ENCODE results near the gene RHD.

The RHD gene

DNA sequence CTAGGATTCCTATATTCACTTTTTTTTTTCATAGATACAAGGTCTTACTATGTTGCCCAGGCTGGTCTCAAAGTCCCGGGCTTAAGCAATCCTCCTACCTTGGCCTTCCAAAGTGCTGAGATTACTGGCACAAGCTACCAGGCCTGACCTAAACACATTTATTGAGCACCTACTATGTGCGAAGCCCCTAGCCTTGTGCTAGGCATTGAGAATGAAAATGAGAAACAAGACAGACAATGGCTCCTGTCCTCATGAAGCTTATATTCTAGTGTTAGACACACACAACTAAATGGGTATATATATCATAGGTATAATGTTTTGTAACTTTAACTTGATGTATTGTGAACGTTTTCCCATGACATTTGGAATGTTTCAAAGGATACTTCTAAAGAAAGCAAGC, 77.3 kb downstream of the RHD start:
- no peaks in the 10 kb centered on the region for H3F3A ChIP-seq (ENCODE audit: insufficient read depth, low read length)
- no peak overlapping the region for H2AFZ ChIP-seq (ENCODE audit: low read length)
- H3K9me2 ChIP-seq (replicated peaks; ENCODE audit: insufficient read depth, low read length) = no peaks in the 10 kb centered on the region
- no peak for TF ChIP-seq CTCF (IDR thresholded peaks at IDR 0.05; ENCODE audit: low read length)
- no peak for TF ChIP-seq EZH2phosphoT487 (IDR thresholded peaks at IDR 0.05; ENCODE audit: low read length)
- no peak for TF ChIP-seq EZH2 (optimal IDR thresholded peaks at IDR 0.05; ENCODE audit: low read depth, low read length)
- H3K9ac ChIP-seq (ENCODE audit: low read length) = no peak overlapping the region
- peaks cover 7% of the 10 kb centered on the region; the same call in 1 of the 2 replicates for H3K36me3 ChIP-seq (replicated peaks; ENCODE audit: insufficient read depth, low read length)
- no peaks in the 10 kb centered on the region for H3K27me3 ChIP-seq (replicated peaks; ENCODE audit: insufficient read depth, low read length)
- no peaks in the 10 kb centered on the region for H4K20me1 ChIP-seq (ENCODE audit: insufficient read depth, low read length)
- DNase-seq = no peak
- H3K4me1 ChIP-seq (ENCODE audit: low read length) = no peaks in the 10 kb centered on the region
- H3K4me3 ChIP-seq (ENCODE audit: low read length) = no peak overlapping the region
- no peak overlapping the region for H3K27ac ChIP-seq (ENCODE audit: low read length)
- peaks cover 18% of the 10 kb centered on the region for H3K79me2 ChIP-seq (ENCODE audit: low read length)
- no peaks in the 10 kb centered on the region for H3K9me3 ChIP-seq (replicated peaks; ENCODE audit: insufficient read depth, low read length)
- H3K4me2 ChIP-seq (ENCODE audit: low read depth, low read length) = no peak overlapping the region

- no peak overlapping the region for H3K4me3 ChIP-seq (ENCODE audit: low read length)
- no peak overlapping the region for H3K27ac ChIP-seq (ENCODE audit: low read length)
- no peaks in the 10 kb centered on the region for H3K9me3 ChIP-seq (replicated peaks; ENCODE audit: insufficient read depth, low read length)
- H3K4me1 ChIP-seq (ENCODE audit: low read length) = no peaks in the 10 kb centered on the region
- no peak for DNase-seq
- no peaks in the 10 kb centered on the region for H3K27me3 ChIP-seq (replicated peaks; ENCODE audit: insufficient read depth, low read length)
- H3K4me2 ChIP-seq (ENCODE audit: low read depth, low read length) = no peak overlapping the region
- no peaks in the 10 kb centered on the region for H3F3A ChIP-seq (ENCODE audit: insufficient read depth, low read length)
- TF ChIP-seq EZH2 (optimal IDR thresholded peaks at IDR 0.05; ENCODE audit: low read depth, low read length) (no peak), CTCF (IDR thresholded peaks at IDR 0.05; ENCODE audit: low read length) (no peak), EZH2phosphoT487 (IDR thresholded peaks at IDR 0.05; ENCODE audit: low read length) (no peak)
- H4K20me1 ChIP-seq (ENCODE audit: insufficient read depth, low read length) = no peaks in the 10 kb centered on the region
- H2AFZ ChIP-seq (ENCODE audit: low read length) = no peak overlapping the region
- H3K36me3 ChIP-seq (replicated peaks; ENCODE audit: insufficient read depth, low read length) = no peaks in the 10 kb centered on the region; the same call in 1 of the 2 replicates
- no peak overlapping the region for H3K9ac ChIP-seq (ENCODE audit: low read length)
- H3K79me2 ChIP-seq (ENCODE audit: low read length) = no peaks in the 10 kb centered on the region
- no peaks in the 10 kb centered on the region for H3K9me2 ChIP-seq (replicated peaks; ENCODE audit: insufficient read depth, low read length)
Measured at GRCh38 chr1:25355841-25356395, 83.6 kb downstream of the RHD start.

- no peaks in the 10 kb centered on the region for H4K20me1 ChIP-seq (ENCODE audit: insufficient read depth, low read length)
- H3K4me2 ChIP-seq (ENCODE audit: low read depth, low read length) = no peak overlapping the region
- H3K27ac ChIP-seq (ENCODE audit: low read length) = no peak overlapping the region
- H3K27me3 ChIP-seq (replicated peaks; ENCODE audit: insufficient read depth, low read length) = no peaks in the 10 kb centered on the region
- no peak overlapping the region for H3K4me3 ChIP-seq (ENCODE audit: low read length)
- no peaks in the 10 kb centered on the region for H3F3A ChIP-seq (ENCODE audit: insufficient read depth, low read length)
- no peak for DNase-seq
- H3K9me2 ChIP-seq (replicated peaks; ENCODE audit: insufficient read depth, low read length) = no peaks in the 10 kb centered on the region
- no peak for TF ChIP-seq EZH2phosphoT487 (IDR thresholded peaks at IDR 0.05; ENCODE audit: low read length)
- H3K4me1 ChIP-seq (ENCODE audit: low read length) = no peaks in the 10 kb centered on the region
- H3K36me3 ChIP-seq (replicated peaks; ENCODE audit: insufficient read depth, low read length) = no peaks in the 10 kb centered on the region; the same call in 1 of the 2 replicates
- H2AFZ ChIP-seq (ENCODE audit: low read length) = no peak overlapping the region
- H3K9me3 ChIP-seq (replicated peaks; ENCODE audit: insufficient read depth, low read length) = no peaks in the 10 kb centered on the region
- no peaks in the 10 kb centered on the region for H3K79me2 ChIP-seq (ENCODE audit: low read length)
- H3K9ac ChIP-seq (ENCODE audit: low read length) = no peak overlapping the region
Measured at GRCh38 chr1:25356441-25356840, 84.1 kb downstream of the RHD start.

DNA sequence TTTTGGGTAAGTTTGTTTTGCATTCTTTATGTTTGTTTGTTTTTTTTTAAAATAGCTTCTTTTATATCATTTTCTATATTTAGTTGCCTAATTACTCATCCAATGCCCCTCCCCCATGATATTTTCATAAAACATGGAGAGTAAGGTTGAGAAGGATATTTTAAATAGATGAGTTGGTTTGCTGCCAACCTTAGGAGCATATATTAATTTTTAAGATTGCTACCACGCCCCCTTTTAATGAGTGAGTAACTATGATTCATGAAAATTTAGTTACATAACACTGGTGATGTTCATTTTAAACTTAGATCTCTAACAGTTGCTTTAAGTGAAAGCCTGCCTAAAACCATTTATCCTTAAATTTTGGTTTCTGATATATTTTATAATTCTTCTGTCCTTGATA, 84.5 kb downstream of the RHD start:
- Histone ChIP-seq H3K4me1 (ENCODE audit: low read length) (no peaks in the 10 kb centered on the region), H3K9ac (ENCODE audit: low read length) (no peak overlapping the region), H3K27ac (ENCODE audit: low read length) (no peak overlapping the region), H2AFZ (ENCODE audit: low read length) (no peak overlapping the region), H3K36me3 (replicated peaks; ENCODE audit: insufficient read depth, low read length) (no peaks in the 10 kb centered on the region; the same call in 1 of the 2 replicates), H3K4me2 (ENCODE audit: low read depth, low read length) (no peak overlapping the region), H3K4me3 (ENCODE audit: low read length) (no peak overlapping the region), H3K9me2 (replicated peaks; ENCODE audit: insufficient read depth, low read length) (no peaks in the 10 kb centered on the region), H4K20me1 (ENCODE audit: insufficient read depth, low read length) (no peaks in the 10 kb centered on the region), H3K27me3 (replicated peaks; ENCODE audit: insufficient read depth, low read length) (no peaks in the 10 kb centered on the region), H3F3A (ENCODE audit: insufficient read depth, low read length) (no peaks in the 10 kb centered on the region), H3K79me2 (ENCODE audit: low read length) (no peaks in the 10 kb centered on the region), H3K9me3 (replicated peaks; ENCODE audit: insufficient read depth, low read length) (no peaks in the 10 kb centered on the region)
- TF ChIP-seq CTCF (IDR thresholded peaks at IDR 0.05; ENCODE audit: low read length) = no peak
- TF ChIP-seq EZH2phosphoT487 (IDR thresholded peaks at IDR 0.05; ENCODE audit: low read length) = no peak
- TF ChIP-seq EZH2 (optimal IDR thresholded peaks at IDR 0.05; ENCODE audit: low read depth, low read length) = no peak
- DNase-seq = no peak

Measured in MM.1S (cell line).